GM21737 (cell line): ENCODE data around the gene KIF27.
"Not testable (repeated sequence)": the region's sequence is repeated elsewhere in the genome, so short reads cannot be mapped to it uniquely, and the experiment has no call there.

Source experiments
- ATAC-seq: cut with Tn5 transposase; IDR thresholded peaks from one replicate; pipeline ENCODE4 v1.9.1; 2021; ENCODE audit warnings: mild to moderate bottlenecking, moderate library complexity; ENCODE audit not compliant: unreplicated experiment

KIF27 gene

DNA sequence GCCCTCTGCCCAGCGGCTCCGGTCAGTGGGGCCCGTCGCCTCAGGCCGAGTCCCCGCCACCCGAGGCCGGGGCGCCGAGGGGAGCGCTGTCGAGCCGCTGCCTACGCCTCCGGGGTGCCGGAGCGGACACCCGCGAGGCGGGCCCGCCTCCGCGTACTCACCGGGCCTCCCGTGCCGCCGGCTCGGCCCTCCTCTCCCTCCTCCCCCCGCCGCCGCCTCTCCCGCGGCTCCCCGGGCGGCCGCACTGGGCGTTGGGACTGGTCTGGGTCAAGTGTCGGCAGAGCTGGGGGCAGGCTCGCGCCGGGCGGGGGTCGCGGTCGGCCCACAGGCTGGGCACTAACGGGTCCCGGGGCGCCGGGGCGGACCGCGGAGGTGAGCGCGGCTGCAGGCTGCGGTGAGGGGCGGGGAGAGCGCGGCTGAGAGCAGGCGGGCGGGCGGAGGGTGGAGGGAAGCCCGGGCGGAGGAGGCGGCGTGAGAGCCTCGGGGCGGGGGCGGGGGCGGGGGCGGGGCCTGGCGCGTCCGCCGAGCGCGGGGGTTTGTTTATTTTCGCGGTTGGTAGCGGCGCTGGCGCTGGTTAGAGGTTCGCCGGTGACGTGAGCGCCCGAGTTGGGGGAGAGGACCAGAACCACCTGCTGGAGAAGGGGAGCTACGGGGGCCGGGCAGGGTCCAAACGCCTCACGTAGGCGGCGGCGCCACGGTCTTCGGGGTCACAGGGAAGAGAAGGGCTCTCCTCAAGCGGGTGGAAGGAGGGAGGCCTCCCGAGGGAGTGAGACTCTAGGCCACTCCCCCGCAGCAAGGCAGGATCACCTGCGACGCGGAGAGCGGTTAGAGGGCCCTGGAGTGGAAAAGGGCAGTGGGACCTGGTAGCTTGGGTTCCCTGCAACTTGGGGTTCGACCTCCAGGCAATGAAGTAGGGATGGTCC, 103.6 kb downstream of the KIF27 start, which contains the start of gene GKAP1:
GKAP1 (minus strand) TSS at position 414 of the 923 bp plus-strand sequence. CDS start 11,252 bp downstream, outside the sequence.
- peak; percentile 76 for ATAC-seq

- ATAC-seq = not testable (repeated sequence)
Measured at GRCh38 chr9:83817011-83817355, 104.2 kb downstream of the KIF27 start.

DNA sequence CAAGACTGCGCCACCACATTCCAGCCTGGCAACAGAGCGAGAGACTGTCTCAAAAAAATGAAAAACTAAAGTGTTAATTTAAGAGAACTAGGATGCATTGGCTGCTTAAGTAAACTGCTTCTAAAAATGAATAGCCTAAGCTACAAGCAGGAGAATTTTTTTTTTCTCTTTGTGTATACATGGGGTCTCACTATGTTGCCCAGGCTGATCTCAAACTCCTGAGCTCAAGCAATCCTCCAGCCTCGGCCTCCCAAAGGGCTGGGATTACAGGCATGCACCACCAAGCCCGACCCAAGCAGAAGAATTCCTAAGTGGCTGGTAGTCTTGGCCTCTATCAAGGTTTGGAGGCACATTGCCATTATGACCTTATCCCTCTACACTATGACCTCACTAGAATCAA, 106.1 kb downstream of the KIF27 start:
- not testable (repeated sequence) for ATAC-seq

DNA sequence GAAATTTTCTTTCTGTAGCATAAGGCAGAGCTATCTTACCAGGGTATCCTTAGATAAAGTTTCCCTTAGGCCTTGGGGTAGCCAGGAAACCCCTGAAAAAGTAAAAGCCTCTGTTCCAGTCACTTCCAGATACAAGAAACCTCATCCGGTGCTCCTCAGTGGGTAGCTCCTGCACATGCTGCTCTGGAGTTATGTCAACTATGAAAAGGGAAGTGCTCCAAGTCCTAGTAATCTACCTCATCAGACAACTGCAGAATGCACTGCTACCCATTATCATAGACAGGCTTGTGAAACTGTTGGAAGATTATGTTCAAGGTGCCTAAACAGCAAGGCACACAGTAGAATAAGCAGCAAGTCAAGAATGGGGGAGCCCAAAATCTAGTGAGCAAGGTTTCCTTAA, 112.0 kb downstream of the KIF27 start:
- ATAC-seq = not testable (repeated sequence)

- not testable (repeated sequence) for ATAC-seq
Measured at GRCh38 chr9:83804454-83804853, 116.8 kb downstream of the KIF27 start.

DNA sequence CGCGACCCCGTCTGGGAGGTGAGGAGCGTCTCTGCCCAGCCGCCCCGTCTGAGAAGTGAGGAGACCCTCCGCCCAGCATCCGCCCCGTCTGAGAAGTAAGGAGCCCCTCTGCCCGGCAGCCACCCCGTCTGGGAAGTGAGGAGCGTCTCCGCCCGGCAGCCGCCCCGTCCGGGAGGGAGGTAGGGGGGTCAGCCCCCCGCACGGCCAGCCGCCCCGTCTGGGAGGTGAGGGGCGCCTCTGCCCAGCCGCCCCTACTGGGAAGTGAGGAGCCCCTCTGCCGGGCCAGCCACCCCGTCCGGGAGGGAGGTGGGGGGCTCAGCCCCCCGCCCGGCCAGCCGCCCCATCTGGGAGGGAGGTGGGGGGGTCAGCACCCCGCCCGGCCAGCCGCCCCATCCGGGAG, 117.3 kb downstream of the KIF27 start:
- ATAC-seq = not testable (repeated sequence)

DNA sequence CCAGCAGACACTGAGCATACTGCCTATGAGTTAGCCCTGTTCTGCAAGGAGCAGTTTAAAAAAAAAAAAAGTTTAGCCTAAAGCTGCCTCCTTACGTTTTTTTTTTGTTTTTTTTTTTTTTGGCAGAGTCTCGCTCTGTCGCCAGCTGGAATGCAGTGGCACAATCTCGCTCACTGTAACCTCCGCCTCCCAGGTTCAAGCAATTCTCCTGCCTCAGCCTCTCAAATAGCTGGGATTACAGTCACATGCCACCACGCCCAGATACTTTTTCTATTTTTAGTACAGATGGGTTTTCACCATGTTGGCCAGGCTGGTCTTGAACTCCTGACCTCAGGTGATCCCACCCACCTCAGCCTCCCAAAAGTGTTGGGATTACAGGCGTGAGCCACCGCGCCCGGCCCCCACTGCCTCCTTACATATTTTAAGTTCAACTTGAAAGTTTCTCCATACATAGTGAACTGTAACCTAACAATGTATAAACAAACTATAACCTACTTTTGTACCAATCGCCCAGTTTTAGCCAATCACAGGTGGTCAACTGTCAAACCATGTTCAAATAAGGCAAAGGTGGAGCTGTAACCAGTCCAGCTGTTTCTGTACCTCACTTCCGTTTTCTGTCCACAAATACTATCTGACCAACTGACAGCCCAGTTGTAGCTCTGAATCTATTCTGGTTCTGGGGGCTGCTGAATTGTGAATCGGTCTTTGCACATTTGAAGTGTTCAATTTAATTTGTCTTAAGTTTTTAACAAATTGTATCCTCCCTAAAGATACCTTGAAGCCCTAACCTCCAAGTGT, 120.8 kb downstream of the KIF27 start:
- no peak for ATAC-seq

DNA sequence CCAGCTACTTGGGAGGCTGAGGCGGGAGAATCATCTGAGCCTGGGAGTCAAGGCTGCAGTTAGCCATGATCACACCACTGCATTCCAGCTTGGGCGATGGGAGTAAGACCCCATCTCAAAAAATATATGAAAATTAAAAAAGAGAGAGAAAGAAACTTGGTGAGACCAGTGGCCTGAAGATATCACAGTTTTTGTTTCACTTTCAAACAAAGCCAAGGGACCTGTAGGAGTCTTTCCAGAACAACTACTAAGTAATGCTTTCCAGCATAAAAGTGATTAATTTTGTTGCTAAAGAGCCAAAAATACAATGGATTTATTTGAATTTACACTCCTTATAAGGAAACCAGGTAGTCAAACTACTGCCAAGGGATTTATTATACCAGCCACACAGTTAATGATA, 127.2 kb downstream of the KIF27 start:
- no peak for ATAC-seq

DNA sequence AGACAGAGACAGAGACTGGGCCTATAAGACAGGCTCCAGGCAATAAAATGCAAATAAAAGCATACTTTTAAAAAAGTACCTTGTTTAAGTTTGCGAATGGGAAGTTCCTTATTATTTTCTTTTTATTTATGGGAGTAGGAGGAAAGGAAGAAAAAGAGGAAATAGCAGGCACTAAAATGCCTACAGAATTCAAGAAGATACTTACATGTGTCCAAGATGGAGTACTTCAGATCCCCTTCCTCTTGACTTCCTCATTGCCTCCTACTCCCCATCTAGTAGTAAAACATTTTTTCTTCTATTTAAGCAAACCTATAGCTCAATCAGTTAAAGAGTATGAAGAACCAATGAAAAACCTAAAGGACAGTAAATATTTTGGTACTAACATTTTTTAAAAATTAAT, 128.5 kb downstream of the KIF27 start:
- ATAC-seq = no peak
